Head of caudate nucleus (tissue), 42 donors: Measurements from ENCODE around the gene PTPN14.
"Not testable (repeated sequence)": the region's sequence is repeated elsewhere in the genome, so short reads cannot be mapped to it uniquely, and the experiment has no call there.

ENCODE experiments used
- DNase-seq, 42 donors: peaks; one replicate each; pipeline versions ENCODE4 v3.0.0 to v3.0.0-alpha.2; 2020 to 2021; ENCODE audit warnings: mixed read lengths in 7 of 42
- intact Hi-C: fragments of 100-400 bp; cut with DNase I; formaldehyde crosslinking; loops from one replicate; pipeline ENCODE4 v1.15.0; 2022

PTPN14 gene

DNA sequence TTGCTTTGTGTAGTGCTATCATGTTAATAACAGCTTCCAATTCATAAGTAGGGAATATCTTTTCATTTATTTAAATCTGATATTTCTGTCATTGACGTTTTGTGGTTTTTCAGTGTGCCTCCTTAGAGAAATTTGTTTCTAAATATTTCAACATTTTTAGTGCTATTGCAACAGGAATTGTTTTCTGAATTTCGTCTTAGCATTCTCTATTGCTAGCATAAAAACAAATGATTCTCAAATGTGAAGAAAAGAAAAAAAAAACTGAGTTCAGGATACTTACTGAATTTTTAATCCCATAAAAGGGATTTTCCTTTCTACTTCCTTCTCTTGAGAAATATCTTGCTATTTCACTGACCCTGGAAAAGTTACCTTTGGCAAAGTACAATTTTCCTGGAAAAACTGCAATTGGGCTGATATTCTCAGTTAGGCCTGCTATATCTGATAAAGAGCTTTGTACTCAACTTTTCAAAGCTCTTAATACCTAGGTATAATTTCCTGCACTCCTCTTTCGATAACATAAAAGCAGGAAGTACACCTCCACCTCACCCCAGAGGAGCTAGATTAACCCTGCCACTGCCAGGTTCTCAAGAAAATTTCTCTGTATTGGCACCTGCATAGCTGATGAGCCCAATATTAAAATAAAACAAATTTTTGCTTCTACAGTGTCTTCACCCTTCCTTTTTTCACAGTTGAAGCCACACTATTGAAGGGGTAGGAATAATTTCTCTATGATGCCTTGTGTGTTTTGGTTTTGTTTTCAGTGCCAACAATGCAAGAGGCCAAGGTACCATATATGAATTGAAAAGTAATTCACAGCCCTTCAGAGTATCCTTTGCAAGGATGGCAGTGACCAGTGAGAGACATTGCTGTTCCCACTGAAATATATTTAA is 35.6 kb downstream of the PTPN14 start:
- DNase-seq: no peak
- intact Hi-C loops: no loop called here

DNA sequence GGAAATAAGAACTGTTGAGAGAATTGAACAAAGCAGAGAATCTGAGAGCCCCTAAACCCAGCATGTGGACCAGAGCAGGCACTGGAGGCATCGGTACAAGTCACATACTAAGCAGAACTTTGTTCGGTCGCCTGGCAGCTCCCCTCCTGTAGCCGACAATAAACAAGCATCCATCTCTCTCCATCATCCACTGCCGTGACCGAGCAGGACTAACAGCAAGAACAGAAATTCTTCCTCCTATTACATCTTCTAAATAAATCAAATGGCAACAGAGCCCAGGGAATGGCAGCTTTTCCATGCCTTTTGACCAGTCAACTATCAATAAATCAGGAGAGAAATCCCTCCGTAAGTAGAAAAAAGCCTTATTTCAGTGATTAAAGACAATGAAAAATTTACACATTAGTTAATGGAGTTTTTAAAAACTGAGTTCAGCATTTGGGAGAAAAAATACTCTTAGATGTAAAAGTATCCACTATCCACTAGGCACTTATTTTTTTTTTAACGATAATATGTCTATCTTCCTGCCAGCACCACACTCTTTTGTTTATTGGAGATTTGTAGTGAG is 36.5 kb downstream of the PTPN14 start:
- intact Hi-C loops: no loop called here
- DNase-seq: no peak

DNA sequence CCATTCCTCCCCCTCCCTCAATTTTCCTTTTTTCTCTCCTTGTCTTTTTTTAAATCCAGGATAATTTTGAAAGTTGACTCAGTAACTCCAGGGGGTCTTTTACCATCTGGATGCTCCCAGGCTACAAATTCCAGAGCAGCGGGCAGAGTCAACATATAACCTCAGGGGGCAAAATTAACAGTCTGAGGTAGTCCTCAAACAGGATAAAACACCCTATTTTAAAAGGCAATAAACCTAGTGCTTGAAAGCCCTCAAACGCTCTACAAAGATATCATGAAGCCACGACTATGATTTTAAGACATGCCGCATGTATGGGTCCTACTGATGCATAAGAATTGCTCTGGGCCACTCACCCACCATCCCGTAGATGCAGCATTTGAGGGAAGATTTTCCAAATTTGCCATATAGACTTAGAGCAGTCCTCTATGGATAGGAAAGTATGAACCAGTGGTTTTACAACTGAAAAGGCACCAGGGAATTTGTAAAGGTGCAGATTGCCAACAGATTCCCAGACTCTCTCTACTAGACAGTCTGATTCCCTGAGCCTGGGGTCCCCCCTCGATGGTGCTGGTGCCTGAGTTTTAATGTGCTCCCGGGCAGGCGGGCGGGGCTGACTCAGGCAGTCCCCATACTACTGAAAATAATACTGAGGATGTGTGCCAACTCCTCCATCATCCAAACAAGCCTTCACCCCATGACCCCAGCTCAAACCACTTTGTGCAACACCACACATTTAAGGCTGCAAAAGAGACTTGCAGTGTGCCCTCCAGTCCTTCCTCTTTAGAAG is 37.2 kb downstream of the PTPN14 start:
- intact Hi-C loops: no loop called here
- DNase-seq: no peak

DNA sequence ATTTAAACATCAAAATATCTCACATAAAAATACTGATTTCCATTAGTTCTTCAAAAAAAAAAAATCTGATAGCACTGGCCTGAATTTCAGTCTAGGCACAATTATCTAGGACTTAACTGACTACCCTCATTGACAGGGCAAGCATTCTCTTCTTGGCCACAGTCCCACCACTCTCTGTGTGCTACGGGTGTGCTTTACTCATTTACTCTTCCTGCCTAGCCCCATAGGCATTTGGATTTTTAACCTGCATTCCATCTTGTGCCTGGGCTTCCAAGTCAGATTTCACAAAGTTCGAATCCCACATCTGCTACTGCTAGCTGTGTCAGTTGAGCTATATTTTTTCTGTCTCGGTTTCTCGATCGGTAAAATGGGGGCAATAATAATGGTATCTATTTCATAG is 38.0 kb downstream of the PTPN14 start:
- intact Hi-C loops: no loop called here
- DNase-seq: no peak

DNA sequence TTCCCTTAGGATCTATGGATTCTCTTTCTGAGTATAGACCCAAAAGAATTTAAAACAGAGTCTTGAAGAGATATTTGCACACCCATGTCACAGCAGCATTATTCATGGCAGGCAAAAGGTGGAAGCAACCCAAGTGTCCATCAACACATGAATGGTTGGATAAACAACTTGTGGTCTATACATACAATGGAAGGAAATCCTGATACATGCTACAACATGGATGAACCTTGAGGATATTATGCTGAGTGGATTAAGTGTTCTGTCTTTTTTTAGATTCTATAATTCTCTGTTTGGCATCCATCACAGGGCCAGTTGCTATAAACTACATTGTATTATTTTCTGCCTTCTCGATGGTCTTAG is 39.8 kb downstream of the PTPN14 start:
- intact Hi-C loops: no loop called here
- DNase-seq: no peak

DNA sequence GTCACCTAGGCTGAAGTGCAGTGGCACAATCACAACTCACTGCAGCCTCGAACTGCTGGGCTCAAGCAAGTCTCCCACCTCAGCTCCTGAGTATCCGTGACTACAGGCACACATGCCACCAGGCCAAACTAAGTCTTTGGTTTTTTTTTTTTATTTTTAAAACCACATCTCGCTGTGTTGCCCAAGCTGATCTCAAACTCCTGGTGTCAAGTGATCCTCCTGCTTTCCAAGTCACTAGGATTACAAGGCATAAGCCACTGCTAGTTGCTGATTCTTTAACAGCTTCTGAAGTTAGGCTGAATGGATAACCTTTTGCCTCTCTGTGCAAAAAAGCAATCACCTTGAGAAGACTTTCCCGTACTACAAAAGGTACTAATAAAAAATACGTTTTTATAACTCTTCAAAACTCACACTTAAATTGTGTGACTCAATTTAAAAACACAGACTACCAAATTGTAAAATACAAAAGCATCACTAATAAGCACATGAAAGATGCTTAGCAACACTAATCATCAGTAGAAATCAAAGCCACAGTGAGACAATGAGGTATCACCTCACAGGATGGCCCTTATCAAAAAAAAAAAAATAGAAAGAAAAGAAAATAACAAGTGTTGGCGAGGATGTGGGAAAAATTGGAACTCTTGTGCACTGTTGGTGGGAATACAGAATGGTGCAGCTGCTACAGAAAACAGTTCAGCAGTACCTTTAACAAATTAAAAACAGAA is 40.3 kb downstream of the PTPN14 start:
- no peak for DNase-seq
- intact Hi-C loops: no loop called here

DNA sequence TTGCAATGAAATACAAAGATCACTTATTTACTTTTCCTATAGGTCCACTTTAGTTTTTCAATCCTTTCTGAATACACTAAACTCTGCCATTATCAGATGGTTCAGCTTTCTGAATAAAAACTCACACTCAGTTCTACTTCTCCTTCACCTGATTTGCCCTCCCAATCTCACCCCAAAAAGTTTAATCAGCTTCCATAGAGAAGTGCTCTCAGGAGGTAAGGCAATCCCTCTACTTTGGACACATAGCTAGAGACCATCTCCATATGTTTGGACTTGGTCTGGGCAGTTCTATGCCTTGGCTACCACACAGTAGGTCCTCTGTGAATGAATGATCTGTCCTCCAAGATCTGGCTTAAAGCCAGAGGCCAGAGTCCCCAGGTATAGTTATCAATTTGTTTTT is 40.9 kb downstream of the PTPN14 start:
- no peak for DNase-seq
- intact Hi-C loops: no loop called here

DNA sequence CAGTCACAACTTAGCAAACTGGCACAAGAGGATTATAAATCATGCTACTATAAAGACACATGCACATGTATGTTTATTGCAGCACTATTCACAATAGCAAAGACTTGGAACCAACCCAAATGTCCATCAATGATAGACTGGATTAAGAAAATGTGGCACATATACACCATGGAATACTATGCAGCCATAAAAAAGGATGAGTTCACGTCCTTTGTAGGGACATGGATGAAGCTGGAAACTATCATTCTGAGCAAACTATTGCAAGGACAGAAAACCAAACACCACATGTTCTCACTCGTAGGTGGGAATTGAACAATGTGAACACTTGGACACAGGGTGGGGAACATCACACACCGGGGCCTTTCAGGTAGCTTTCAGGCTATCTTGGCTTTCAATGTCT is 41.8 kb downstream of the PTPN14 start:
- intact Hi-C loops, DNase-seq: not testable (repeated sequence)

DNA sequence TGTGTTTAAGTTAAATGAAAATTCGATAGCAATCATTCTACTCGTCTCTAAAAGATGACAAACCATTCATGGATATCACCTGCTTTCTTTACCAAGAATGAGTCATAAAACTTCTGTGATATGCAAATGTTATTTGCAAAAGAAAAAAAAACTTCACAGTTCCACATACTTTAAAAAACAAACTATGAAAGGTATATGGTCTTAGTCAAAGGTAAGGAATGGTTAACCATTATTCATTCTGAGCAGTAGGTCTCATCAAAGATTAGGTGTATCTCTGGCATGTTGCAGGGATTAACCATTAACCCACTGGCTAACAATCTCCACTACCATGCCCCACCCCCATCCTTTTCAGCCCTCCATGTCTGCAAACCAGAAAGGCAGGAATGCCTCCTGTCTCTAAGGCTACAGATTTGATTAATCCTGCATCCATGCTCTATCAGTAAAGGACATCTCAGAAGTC is 44.4 kb downstream of the PTPN14 start:
- no peak for DNase-seq
- intact Hi-C loops: no loop called here

DNA sequence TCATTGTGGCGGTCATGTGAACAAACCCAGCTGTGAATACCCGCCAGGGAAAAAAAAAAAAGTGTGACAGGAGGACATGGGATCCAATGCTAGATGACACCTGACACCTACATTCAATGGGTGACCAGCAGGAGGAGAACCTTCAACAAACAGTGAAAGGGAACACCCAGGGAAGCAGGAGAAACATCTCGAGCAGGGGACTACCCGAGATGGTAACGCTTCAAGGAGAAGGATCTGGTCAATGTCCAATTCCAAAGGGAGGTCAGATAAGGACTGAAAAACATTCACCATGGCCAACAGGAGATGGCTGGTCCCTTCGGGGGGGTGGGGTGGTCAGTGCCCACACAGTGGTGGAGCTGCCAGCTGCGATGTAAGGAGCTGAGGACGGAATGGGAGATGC is 46.3 kb downstream of the PTPN14 start:
- DNase-seq: no peak
- intact Hi-C loops: no loop called here

DNA sequence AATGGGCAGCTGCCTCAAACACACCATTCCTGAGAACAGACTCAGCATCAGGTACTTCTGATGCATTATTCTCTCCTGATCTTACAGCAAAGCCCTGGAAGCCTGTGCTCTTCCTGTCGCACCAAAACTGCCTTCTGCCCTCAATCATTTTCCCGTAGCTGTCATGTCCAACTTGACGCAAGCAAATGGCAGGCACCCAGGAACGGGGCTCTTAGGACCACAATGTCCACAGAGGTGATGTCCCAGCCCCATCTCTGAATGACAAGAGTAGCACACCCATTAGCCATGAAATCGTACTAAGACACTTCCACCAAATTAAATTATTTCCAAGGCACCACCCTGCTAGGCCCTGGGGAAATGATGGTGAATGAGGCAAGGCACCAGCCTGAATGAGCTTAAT is 47.1 kb downstream of the PTPN14 start:
- intact Hi-C loops: no loop called here

DNA sequence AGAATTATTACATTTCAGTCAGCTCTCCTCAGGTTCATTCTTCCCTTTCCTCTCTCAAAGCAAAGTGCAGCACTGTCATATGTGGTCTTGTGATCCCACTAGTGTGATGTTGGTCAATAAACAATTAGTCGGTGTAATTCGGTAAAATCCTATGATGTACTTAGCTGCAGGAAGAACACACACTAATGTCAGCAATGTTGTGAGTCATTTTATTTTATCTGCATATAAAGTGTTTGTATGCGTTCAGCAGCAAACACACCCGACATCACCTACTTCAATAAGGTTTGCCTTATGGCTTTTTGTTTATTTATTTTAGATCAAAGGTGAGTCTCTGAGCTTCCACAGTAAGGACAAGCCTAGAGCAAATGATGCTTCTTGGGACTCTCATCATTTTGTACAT is 47.8 kb downstream of the PTPN14 start:
- intact Hi-C loops: no loop called here
- no peak for DNase-seq

More for the DNA sequence above, 47.1 kb downstream of the PTPN14 start:
- no peak for DNase-seq

DNA sequence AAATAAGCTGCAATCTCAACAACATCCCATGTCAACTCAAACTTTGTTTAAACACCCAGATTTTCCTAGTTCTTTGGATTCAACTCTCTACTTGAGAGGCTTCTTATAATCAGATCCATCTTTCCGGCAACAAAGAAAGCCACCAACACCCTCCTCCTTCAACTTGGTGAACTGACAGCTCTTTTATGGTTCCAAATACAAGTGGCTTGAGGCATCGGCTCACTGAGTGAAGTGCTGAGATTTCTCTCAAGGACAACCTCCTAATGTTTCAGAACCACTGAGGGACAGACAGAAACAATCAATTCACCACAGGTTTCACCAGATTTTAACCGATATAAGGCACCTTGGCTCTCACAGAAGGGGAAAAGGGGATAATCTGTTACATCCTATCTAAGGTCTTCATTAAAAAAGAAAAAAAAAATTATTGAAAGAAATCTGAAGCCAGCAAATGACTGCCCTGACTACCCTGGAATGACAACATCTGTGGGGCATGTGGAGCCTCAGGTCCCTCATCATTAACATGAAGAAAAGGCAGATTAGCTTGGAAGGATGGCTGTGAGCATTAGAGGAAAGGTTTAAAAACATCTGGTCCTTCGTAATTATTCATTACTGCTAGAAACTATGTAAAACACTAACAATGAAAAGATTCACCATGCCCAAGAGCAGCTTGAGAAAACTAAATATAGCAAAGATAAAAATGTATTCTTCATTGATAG is 50.9 kb downstream of the PTPN14 start:
- intact Hi-C loops: no loop called here

DNA sequence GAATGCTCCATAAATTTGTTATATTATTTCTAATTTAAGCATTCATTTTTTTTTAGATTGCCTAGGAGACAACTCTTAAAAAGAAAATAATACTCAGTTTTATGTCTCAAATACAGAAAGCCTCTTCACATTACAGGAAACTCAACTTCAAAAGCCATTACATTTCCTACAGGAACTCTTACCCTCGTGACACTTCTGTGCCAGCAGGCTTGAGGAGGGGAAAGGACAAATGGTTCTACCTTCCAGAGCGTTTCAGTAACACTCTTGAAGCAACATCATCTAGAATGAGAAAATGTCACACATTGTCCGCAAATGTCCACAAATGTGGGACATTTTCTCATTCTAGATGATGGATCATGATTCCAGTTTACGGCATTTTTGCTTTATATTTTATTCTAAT is 51.7 kb downstream of the PTPN14 start:
- intact Hi-C loops: no loop called here
- DNase-seq: no peak

More for the DNA sequence above, 50.9 kb downstream of the PTPN14 start:
- DNase-seq: no peak

DNA sequence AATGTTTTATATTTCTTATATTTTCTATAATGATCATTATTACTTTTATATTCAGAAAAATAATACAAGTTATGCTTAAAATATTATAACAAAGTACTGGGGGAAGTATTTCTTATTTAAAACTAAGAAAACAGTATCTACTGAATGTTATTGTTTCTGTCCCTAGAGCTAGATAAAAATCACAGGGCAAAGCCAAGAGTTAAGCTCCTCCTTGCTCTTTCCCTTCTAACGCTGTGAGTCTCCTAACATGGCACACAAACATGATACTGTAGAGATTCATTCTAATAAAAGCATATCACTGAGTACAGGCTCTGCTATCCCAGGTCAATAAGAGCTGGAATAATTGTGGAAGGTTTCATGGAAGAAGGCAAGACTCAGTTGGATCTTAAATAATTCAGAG is 53.4 kb downstream of the PTPN14 start:
- intact Hi-C loops: no loop called here
- no peak for DNase-seq

DNA sequence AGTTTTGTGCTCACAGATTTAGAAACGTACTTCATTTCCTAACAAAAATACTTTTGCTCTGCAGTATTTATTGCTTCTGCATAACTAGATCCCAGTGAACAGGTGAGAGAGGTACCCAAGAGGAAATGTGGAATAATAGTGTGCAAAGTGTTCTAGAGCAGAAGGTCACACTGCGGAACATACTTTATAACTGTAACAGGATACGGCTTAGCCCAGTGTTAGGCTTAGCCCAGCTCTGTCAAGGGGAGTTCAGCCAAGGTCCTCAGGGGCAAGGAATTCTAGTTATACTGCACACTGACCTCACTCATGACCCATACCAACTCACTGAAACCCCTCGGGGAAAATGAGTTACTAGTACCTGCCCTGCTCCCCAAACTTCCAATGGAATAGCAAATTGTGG is 55.3 kb downstream of the PTPN14 start:
- intact Hi-C loops: no loop called here
- no peak for DNase-seq

DNA sequence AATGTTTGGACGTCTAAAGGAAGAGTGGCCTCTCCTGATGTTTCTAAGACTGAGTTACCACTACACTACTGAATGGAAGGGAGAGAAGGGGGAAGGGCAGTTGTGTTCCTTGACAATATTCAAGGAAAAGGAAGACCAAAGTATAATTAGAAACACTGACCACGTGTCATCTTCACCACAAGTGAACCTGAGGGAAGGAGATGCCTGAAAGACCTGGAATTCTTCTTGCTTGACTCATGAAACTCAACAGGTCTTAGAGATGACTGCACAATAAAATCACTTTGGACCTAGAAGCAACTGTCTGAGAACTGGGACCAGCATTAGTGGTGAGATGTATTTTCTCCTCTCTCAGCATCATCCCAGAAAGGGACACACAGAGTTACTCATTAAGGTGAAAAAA is 56.7 kb downstream of the PTPN14 start:
- intact Hi-C loops: no loop called here
- no peak for DNase-seq

DNA sequence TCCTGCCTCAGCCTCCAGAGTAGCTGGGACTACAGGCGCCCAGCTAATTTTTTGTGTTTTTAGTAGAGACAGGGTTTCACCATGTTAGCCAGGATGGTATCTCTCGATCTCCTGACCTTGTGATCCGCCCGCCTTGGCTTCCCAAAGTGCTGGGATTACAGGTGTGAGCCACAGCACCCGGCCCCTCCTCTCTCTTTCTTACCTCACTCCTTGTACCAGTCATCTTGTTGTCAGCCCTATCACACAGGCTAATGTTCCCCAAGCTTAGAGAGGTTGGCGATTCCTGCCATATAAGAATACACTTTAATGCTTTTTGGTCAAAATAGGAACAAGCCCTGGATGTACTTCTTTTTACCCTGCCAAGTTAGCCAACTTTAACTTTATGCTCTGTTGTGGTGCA is 57.2 kb downstream of the PTPN14 start:
- DNase-seq, intact Hi-C loops: not testable (repeated sequence)
